ENCODE data around the gene FBXL4.
"Not testable (repeated sequence)": the region's sequence is repeated elsewhere in the genome, so short reads cannot be mapped to it uniquely, and the experiment has no call there.

Gene FBXL4

GRCh38 chr6:98920904-98921431 is 26.8 kb downstream of the FBXL4 start:
- no peak for TF ChIP-seq PPARA (CRISPR knock-in tag; IDR thresholded peaks at IDR 0.05; ENCODE audit: borderline replicate concordance)
- TF ChIP-seq GLIS3 (CRISPR knock-in tag; IDR thresholded peaks at IDR 0.05): no peak
- TF ChIP-seq TCF4 (CRISPR knock-in tag; IDR thresholded peaks at IDR 0.05; ENCODE audit: borderline replicate concordance): no peak
- TF ChIP-seq ZFP30 (CRISPR knock-in tag; IDR thresholded peaks at IDR 0.05): no peak
- TF ChIP-seq CSRNP3 (CRISPR knock-in tag; IDR thresholded peaks at IDR 0.05): no peak
- no peak for TF ChIP-seq RARB (CRISPR knock-in tag; IDR thresholded peaks at IDR 0.05)
- TF ChIP-seq, protein P1, sequence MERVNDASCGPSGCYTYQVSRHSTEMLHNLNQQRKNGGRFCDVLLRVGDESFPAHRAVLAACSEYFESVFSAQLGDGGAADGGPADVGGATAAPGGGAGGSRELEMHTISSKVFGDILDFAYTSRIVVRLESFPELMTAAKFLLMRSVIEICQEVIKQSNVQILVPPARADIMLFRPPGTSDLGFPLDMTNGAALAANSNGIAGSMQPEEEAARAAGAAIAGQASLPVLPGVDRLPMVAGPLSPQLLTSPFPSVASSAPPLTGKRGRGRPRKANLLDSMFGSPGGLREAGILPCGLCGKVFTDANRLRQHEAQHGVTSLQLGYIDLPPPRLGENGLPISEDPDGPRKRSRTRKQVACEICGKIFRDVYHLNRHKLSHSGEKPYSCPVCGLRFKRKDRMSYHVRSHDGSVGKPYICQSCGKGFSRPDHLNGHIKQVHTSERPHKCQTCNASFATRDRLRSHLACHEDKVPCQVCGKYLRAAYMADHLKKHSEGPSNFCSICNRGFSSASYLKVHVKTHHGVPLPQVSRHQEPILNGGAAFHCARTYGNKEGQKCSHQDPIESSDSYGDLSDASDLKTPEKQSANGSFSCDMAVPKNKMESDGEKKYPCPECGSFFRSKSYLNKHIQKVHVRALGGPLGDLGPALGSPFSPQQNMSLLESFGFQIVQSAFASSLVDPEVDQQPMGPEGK (CRISPR knock-in tag; IDR thresholded peaks at IDR 0.05; ENCODE audit: borderline replicate concordance): no peak
- no peak for TF ChIP-seq ARNTL (CRISPR knock-in tag; IDR thresholded peaks at IDR 0.05; ENCODE audit: borderline replicate concordance, low read depth)
- no peak for TF ChIP-seq ISL1 (CRISPR knock-in tag; IDR thresholded peaks at IDR 0.05)
- no peak for TF ChIP-seq ZNF70 (CRISPR knock-in tag; IDR thresholded peaks at IDR 0.05)
- TF ChIP-seq ESRRG (CRISPR knock-in tag; IDR thresholded peaks at IDR 0.05): no peak
- TF ChIP-seq ZFP3 (CRISPR knock-in tag; IDR thresholded peaks at IDR 0.05): no peak
- no peak for TF ChIP-seq SNAI2 (CRISPR knock-in tag; IDR thresholded peaks at IDR 0.05)
- TF ChIP-seq, protein P2, sequence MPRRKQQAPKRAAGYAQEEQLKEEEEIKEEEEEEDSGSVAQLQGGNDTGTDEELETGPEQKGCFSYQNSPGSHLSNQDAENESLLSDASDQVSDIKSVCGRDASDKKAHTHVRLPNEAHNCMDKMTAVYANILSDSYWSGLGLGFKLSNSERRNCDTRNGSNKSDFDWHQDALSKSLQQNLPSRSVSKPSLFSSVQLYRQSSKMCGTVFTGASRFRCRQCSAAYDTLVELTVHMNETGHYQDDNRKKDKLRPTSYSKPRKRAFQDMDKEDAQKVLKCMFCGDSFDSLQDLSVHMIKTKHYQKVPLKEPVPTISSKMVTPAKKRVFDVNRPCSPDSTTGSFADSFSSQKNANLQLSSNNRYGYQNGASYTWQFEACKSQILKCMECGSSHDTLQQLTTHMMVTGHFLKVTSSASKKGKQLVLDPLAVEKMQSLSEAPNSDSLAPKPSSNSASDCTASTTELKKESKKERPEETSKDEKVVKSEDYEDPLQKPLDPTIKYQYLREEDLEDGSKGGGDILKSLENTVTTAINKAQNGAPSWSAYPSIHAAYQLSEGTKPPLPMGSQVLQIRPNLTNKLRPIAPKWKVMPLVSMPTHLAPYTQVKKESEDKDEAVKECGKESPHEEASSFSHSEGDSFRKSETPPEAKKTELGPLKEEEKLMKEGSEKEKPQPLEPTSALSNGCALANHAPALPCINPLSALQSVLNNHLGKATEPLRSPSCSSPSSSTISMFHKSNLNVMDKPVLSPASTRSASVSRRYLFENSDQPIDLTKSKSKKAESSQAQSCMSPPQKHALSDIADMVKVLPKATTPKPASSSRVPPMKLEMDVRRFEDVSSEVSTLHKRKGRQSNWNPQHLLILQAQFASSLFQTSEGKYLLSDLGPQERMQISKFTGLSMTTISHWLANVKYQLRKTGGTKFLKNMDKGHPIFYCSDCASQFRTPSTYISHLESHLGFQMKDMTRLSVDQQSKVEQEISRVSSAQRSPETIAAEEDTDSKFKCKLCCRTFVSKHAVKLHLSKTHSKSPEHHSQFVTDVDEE (CRISPR knock-in tag; IDR thresholded peaks at IDR 0.05): no peak
- TF ChIP-seq CSDC2 (CRISPR knock-in tag; IDR thresholded peaks at IDR 0.05): no peak
- TF ChIP-seq ZNF8 (CRISPR knock-in tag; IDR thresholded peaks at IDR 0.05): no peak
- TF ChIP-seq, protein P3, sequence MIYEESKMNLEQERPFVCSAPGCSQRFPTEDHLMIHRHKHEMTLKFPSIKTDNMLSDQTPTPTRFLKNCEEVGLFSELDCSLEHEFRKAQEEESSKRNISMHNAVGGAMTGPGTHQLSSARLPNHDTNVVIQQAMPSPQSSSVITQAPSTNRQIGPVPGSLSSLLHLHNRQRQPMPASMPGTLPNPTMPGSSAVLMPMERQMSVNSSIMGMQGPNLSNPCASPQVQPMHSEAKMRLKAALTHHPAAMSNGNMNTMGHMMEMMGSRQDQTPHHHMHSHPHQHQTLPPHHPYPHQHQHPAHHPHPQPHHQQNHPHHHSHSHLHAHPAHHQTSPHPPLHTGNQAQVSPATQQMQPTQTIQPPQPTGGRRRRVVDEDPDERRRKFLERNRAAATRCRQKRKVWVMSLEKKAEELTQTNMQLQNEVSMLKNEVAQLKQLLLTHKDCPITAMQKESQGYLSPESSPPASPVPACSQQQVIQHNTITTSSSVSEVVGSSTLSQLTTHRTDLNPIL (CRISPR knock-in tag; IDR thresholded peaks at IDR 0.05; ENCODE audit: low read depth): no peak
- ATAC-seq: no peak

GRCh38 chr6:98910946-98911345 is 36.8 kb downstream of the FBXL4 start:
- ATAC-seq: not testable (repeated sequence)

DNA sequence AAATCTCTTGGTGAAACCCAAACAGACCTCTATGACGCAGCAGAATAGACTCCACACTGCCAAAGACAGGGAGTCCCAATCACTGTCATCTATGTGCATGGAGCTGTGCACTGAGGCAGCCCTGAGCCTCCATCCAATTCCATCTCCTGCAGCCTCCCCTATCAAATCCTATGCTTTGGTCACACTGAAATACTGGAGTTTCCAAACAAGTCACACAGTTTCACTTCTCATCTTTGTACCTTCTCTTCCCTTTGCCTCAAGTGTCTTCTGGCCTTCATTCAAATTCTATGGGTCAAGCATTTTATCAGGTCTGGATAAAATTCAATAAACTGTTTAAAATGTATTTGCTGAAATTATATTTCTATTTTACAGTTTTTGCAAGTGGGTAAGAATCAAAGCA is 38.5 kb downstream of the FBXL4 start:
- ATAC-seq: no peak
- TF ChIP-seq ZC3H10 (CRISPR knock-in tag; IDR thresholded peaks at IDR 0.05) (no peak), OSR1 (CRISPR knock-in tag; IDR thresholded peaks at IDR 0.05) (no peak), ZFP3 (CRISPR knock-in tag; IDR thresholded peaks at IDR 0.05) (no peak), ZFP30 (CRISPR knock-in tag; IDR thresholded peaks at IDR 0.05) (no peak), GLIS3 (CRISPR knock-in tag; IDR thresholded peaks at IDR 0.05) (no peak), RARB (CRISPR knock-in tag; IDR thresholded peaks at IDR 0.05) (no peak), BACH2 (CRISPR knock-in tag; IDR thresholded peaks at IDR 0.05; ENCODE audit: borderline replicate concordance) (no peak), PPARA (CRISPR knock-in tag; IDR thresholded peaks at IDR 0.05; ENCODE audit: borderline replicate concordance) (no peak), ZNF8 (CRISPR knock-in tag; IDR thresholded peaks at IDR 0.05) (no peak)
- TF ChIP-seq, protein P3 (CRISPR knock-in tag; IDR thresholded peaks at IDR 0.05; ENCODE audit: low read depth): no peak
- TF ChIP-seq, protein P2 (CRISPR knock-in tag; IDR thresholded peaks at IDR 0.05): no peak

DNA sequence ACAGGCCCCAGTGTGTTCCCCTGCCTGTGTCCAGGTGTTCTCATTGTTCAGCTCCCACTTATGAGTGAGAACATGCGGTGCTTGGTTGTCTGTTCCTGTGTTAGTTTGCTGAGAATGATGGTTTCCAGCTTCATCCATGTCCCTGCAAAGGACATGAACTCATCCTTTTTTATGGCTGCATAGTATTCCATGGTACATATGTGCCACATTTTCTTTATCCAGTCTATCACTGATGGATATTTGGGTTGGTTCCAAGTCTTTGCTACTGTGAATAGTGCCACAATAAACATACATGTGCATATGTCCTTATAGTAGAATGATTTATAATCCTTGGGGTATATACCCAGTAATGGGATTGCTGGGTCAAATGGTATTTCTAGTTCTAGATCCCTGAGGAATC is 41.4 kb downstream of the FBXL4 start:
- not testable (repeated sequence) for ATAC-seq
